ENCODE data around the gene ST8SIA6. TPM values are rescaled to one million over a fixed set of nuclear protein-coding genes. Genes with fewer than 3 reads are reported as not detected.

Gene ST8SIA6
- total RNA-seq, 1 experiment from 2014 or later, result 1.3 TPM

- ChIA-PET CTCF (interaction anchor here (0.6 kb wide), 1 partner anchor 319 kb away, joined by 4 read pairs; no protein-coding TSS in a partner anchor), POLR2A (no interaction called here), RAD21 (ENCODE audit: low non-redundant PET in 1 of 2, low total read pairs in 2 of 2, uncharacterized antibody in 2 of 2, unreplicated experiment in 2 of 2) (no interaction called here)
- TF ChIP-seq POLR2A (IDR thresholded peaks at IDR 0.05; ENCODE audit: borderline replicate concordance, extremely low read depth, insufficient read depth, insufficient read length), result no peak
- no peak for TF ChIP-seq ZFX (IDR thresholded peaks at IDR 0.05)
- no peak for TF ChIP-seq SP1 (IDR thresholded peaks at IDR 0.05; ENCODE audit: low read depth)
- TF ChIP-seq EZH2 (IDR thresholded peaks at IDR 0.05), result no peak
- TF ChIP-seq EGR1 (IDR thresholded peaks at IDR 0.05; ENCODE audit: low read depth), result no peak
- TF ChIP-seq SIN3A (IDR thresholded peaks at IDR 0.05; ENCODE audit: low read depth), result no peak
- TF ChIP-seq FOSL1 (IDR thresholded peaks at IDR 0.05; ENCODE audit: low read depth), result no peak
- no peak for TF ChIP-seq YY1 (IDR thresholded peaks at IDR 0.05; ENCODE audit: extremely low read depth, insufficient replicate concordance, low read depth, low read length)
- no peak for TF ChIP-seq JUND (IDR thresholded peaks at IDR 0.05)
- TF ChIP-seq ZNF274 (IDR thresholded peaks at IDR 0.05; ENCODE audit: low read depth, low read length), result no peak
- TF ChIP-seq MAX (IDR thresholded peaks at IDR 0.05), result no peak
- TF ChIP-seq RAD21 (IDR thresholded peaks at IDR 0.05; ENCODE audit: low read depth), result no peak
- TF ChIP-seq REST (IDR thresholded peaks at IDR 0.05; ENCODE audit: low read depth), result no peak
- TF ChIP-seq CTCF (IDR thresholded peaks at IDR 0.05 in 2 of 3, conservative IDR thresholded peaks at IDR 0.05 in 1 of 3; ENCODE audit: borderline replicate concordance in 1 of 3, insufficient read depth in 1 of 3, low read depth in 2 of 3, low read length in 2 of 3), result no peak
- no peak for TF ChIP-seq ATF3 (IDR thresholded peaks at IDR 0.05)
- TF ChIP-seq SRF (IDR thresholded peaks at IDR 0.05; ENCODE audit: low read depth), result no peak
- no peak for TF ChIP-seq TCF7L2 (IDR thresholded peaks at IDR 0.05; ENCODE audit: borderline replicate concordance, extremely low read depth, insufficient read depth, insufficient read length)
- TF ChIP-seq CEBPB (IDR thresholded peaks at IDR 0.05; ENCODE audit: low read depth), result no peak
- TF ChIP-seq CBX3 (IDR thresholded peaks at IDR 0.05; ENCODE audit: low read depth), result no peak
- no peaks in the 10 kb centered on the region for H4K20me1 ChIP-seq (ENCODE audit: insufficient read depth)
- intact Hi-C loops (cut with micrococcal nuclease), result no loop called here
- H3K4me2 ChIP-seq (ENCODE audit: low read length), result no peak overlapping the region
- DNase-seq (ENCODE audit: low read depth, low spot score) (no peak), ATAC-seq (no peak)
- no peaks in the 10 kb centered on the region for H3K4me1 ChIP-seq (ENCODE audit: control insufficient read depth in 1 of 2, insufficient read depth in 2 of 2, low read length in 2 of 2)
- no peaks in the 10 kb centered on the region for H3K79me2 ChIP-seq (ENCODE audit: insufficient read depth, low read length)
- no peaks in the 10 kb centered on the region for H3K36me3 ChIP-seq (ENCODE audit: control insufficient read depth in 1 of 2, insufficient read depth in 2 of 2, low read length in 2 of 2)
- no peak overlapping the region for H2AFZ ChIP-seq (ENCODE audit: low read depth, low read length, poor library complexity, severe bottlenecking)
- no peaks in the 10 kb centered on the region for H3K9me2 ChIP-seq (ENCODE audit: insufficient read depth)
- no peaks in the 10 kb centered on the region for H3K27me3 ChIP-seq (ENCODE audit: insufficient read depth, low read length)
- H3K9ac ChIP-seq (ENCODE audit: low read length), result no peak overlapping the region
- H3K9me3 ChIP-seq (ENCODE audit: control insufficient read depth in 1 of 2, insufficient read depth in 1 of 2, low read depth in 1 of 2, low read length in 2 of 2), result peaks cover 8 to 9% of the 10 kb centered on the region in 2 experiments; a peak in 2 of 4 replicates
- no peak overlapping the region for H3K27ac ChIP-seq (ENCODE audit: low read depth, low read length)
- no TSS peak for BruUV-seq (replicated peaks)
- no peak overlapping the region for H3K4me3 ChIP-seq (replicated peaks in 1 of 2; ENCODE audit: low read depth in 1 of 2, low read length in 2 of 2)
These were observed 172.1 kb downstream of the ST8SIA6 start for GRCh38 chr10:17282311-17282710.

Data from HCT116 (cell line).